GM18498 (cell line): Measurements from ENCODE around the gene MSMP.

Experiments
- ATAC-seq: cut with Tn5 transposase; IDR thresholded peaks from one replicate; pipeline ENCODE4 v1.9.1; 2021; ENCODE audit warnings: mild to moderate bottlenecking, moderate library complexity; ENCODE audit not compliant: unreplicated experiment

Gene MSMP

DNA sequence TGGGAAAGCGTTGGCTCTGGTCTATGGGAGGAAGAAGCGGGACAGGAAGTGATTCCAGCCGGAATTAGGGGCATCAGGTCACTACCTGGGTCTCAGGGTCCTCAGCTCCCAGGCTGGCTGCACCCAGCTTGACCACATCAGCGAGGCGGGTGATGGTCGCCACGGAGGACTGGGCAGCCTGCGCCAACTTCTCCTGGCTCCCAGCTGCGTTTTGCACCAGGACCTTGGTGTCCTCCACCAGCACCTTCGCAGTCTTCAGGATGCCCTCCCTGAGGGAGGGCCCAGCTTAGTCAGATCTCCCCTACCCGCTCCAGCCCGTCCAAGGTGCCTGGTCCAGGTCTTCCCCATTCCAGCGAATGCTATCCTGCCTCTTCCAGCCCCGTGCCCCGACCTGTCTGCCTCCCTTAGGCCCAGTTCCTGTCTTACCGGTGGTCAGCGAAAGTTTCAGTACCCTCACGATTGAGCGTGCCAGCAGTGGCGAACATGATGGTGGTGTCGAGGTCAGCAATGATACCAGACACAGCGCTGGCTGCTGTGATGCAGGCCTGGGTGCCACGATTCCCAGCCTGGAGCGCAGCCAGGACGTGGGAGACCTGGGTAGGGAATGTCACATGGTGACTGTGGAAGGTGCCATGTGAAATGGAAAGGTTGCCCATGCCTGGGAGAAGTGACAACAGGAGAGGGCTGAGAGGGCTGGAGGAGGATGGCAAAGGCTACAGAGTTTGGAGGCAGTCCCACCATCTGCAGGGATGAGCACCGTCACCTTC, 50.0 kb downstream of the MSMP start:
- ATAC-seq, result no peak
